SKM-1 (cell line): ENCODE data around the gene HSPA6.
A peak's percentile ranks its signal among the peaks of the same experiment; 100 is the strongest.
"Not testable (repeated sequence)": the region's sequence is repeated elsewhere in the genome, so short reads cannot be mapped to it uniquely, and the experiment has no call there.

ENCODE experiments used
- DNase-seq: peaks from one replicate; lab custom pipeline; 2025; ENCODE audit not compliant: unreplicated experiment; lab: John Stamatoyannopoulos, UW

Gene HSPA6

GRCh38 chr1:161557506-161558450 is 33.4 kb downstream of the HSPA6 start:
- not testable (repeated sequence) for DNase-seq

- peak; percentile 96 for DNase-seq
These were observed 36.8 kb downstream of the HSPA6 start for GRCh38 chr1:161560960-161561715.

- not testable (repeated sequence) for DNase-seq
These were observed 38.1 kb downstream of the HSPA6 start for GRCh38 chr1:161562441-161562840.

- not testable (repeated sequence) for DNase-seq
These were observed 39.2 kb downstream of the HSPA6 start for GRCh38 chr1:161563522-161563921.

GRCh38 chr1:161566602-161566960 is 42.2 kb downstream of the HSPA6 start:
- DNase-seq: not testable (repeated sequence)

- not testable (repeated sequence) for DNase-seq
These were observed 47.4 kb downstream of the HSPA6 start for GRCh38 chr1:161571703-161572102.
